SHP77 (cell line): ENCODE results near the gene LPAR5.
"Not testable (repeated sequence)": the region's sequence is repeated elsewhere in the genome, so short reads cannot be mapped to it uniquely, and the experiment has no call there.

Source experiments
- DNase-seq, 2 experiments: peaks; one replicate each; lab custom pipeline; 2025; lab: John Stamatoyannopoulos, UW

LPAR5 gene

GRCh38 chr12:6606331-6607131 lies 29.2 kb downstream of the LPAR5 start:
- no peak for DNase-seq

GRCh38 chr12:6605421-6606330 lies 30.1 kb downstream of the LPAR5 start:
- DNase-seq = no peak

GRCh38 chr12:6604259-6605029 lies 31.3 kb downstream of the LPAR5 start:
- DNase-seq = no peak

- no peak for DNase-seq
Measured at GRCh38 chr12:6603095-6603567, 32.6 kb downstream of the LPAR5 start.

GRCh38 chr12:6602526-6602925 lies 33.2 kb downstream of the LPAR5 start:
- no peak for DNase-seq

GRCh38 chr12:6595673-6596072 lies 40.1 kb downstream of the LPAR5 start:
- not testable (repeated sequence) for DNase-seq

GRCh38 chr12:6592087-6592486 lies 43.7 kb downstream of the LPAR5 start:
- DNase-seq = no peak

- DNase-seq = not testable (repeated sequence)
Measured at GRCh38 chr12:6586569-6586968, 49.2 kb downstream of the LPAR5 start.

GRCh38 chr12:6584293-6584692 lies 51.5 kb downstream of the LPAR5 start:
- no peak for DNase-seq

- no peak for DNase-seq
Measured at GRCh38 chr12:6582959-6583358, 52.8 kb downstream of the LPAR5 start.

GRCh38 chr12:6582196-6582595 lies 53.6 kb downstream of the LPAR5 start:
- no peak for DNase-seq

- DNase-seq = no peak
Measured at GRCh38 chr12:6575648-6576047, 60.1 kb downstream of the LPAR5 start.

GRCh38 chr12:6574576-6575295 lies 61.0 kb downstream of the LPAR5 start:
- no peak for DNase-seq

GRCh38 chr12:6573001-6573400 lies 62.8 kb downstream of the LPAR5 start:
- no peak for DNase-seq

GRCh38 chr12:6570264-6570887 lies 65.4 kb downstream of the LPAR5 start:
- DNase-seq = peak; percentile 11 to 33

- no peak for DNase-seq
Measured at GRCh38 chr12:6569786-6570185, 66.0 kb downstream of the LPAR5 start.

- DNase-seq = no peak
Measured at GRCh38 chr12:6569312-6569711, 66.4 kb downstream of the LPAR5 start.
